GM19351 (cell line): ENCODE measurements around the gene INPP5A.

Experiments used
- ATAC-seq: cut with Tn5 transposase; IDR thresholded peaks from one replicate; pipeline ENCODE4 v1.9.1; 2021; ENCODE audit warnings: mild to moderate bottlenecking, moderate library complexity; ENCODE audit not compliant: unreplicated experiment

Gene INPP5A

GRCh38 chr10:132624847-132625471 is 87.4 kb downstream of the INPP5A start:
- no peak for ATAC-seq

- no peak for ATAC-seq
Measured at GRCh38 chr10:132626019-132626760, 88.6 kb downstream of the INPP5A start.

GRCh38 chr10:132626761-132627665 is 89.4 kb downstream of the INPP5A start:
- no peak for ATAC-seq

GRCh38 chr10:132627666-132628531 is 90.3 kb downstream of the INPP5A start:
- no peak for ATAC-seq

- ATAC-seq = no peak
Measured at GRCh38 chr10:132628966-132629900, 91.6 kb downstream of the INPP5A start.

- no peak for ATAC-seq
Measured at GRCh38 chr10:132630156-132630555, 92.6 kb downstream of the INPP5A start.

GRCh38 chr10:132630666-132631337 is 93.2 kb downstream of the INPP5A start:
- no peak for ATAC-seq

GRCh38 chr10:132631338-132631735 is 93.8 kb downstream of the INPP5A start:
- no peak for ATAC-seq

- ATAC-seq = no peak
Measured at GRCh38 chr10:132632091-132632561, 94.5 kb downstream of the INPP5A start.

GRCh38 chr10:132632851-132633684 is 95.5 kb downstream of the INPP5A start:
- ATAC-seq = no peak

GRCh38 chr10:132634241-132634946 is 96.8 kb downstream of the INPP5A start:
- ATAC-seq = no peak

GRCh38 chr10:132634947-132635271 is 97.3 kb downstream of the INPP5A start:
- no peak for ATAC-seq

- no peak for ATAC-seq
Measured at GRCh38 chr10:132636358-132636757, 98.8 kb downstream of the INPP5A start.

- ATAC-seq = peak; percentile 78
Measured at GRCh38 chr10:132637477-132638129, 100.0 kb downstream of the INPP5A start.

- peak; percentile 11 for ATAC-seq
Measured at GRCh38 chr10:132638130-132638515, 100.5 kb downstream of the INPP5A start.

- ATAC-seq = no peak
Measured at GRCh38 chr10:132639470-132639869, 101.9 kb downstream of the INPP5A start.
